IMR-90 (cell line): ENCODE data around the gene KIF3A. TPM values are rescaled to one million over a fixed set of nuclear protein-coding genes. Genes with fewer than 3 reads are reported as not detected.

ENCODE experiments used
- ATAC-seq: fragments of 200-7000 bp; cut with Tn5 transposase; 2 replicates; pipeline ENCODE4 v1.9.1; 2020; ENCODE audit warnings: low read depth, mild to moderate bottlenecking, moderate library complexity
- BruUV-seq: library from RNA; stranded (reverse); fragments of 400-500 nt; replicated peaks from 2 replicates; lab custom pipeline; 2021; lab: Mats Ljungman, UMichigan
- CTCF ChIA-PET: fragments of 300-600 bp; formaldehyde crosslinking; extraction: SDS; loops from one replicate; lab custom pipeline; 2021; ENCODE audit warnings: antibody characterized with exemption; lab: Yijun Ruan, JAX
- POLR2A ChIA-PET: fragments of 300-600 bp; sonication (Branson Sonifier 250); formaldehyde crosslinking; loops from one replicate; lab custom pipeline; 2022; ENCODE audit warnings: antibody characterized with exemption; ENCODE audit not compliant: unreplicated experiment; lab: Charles Lee
- DNase-seq: peaks from one replicate; pipeline ENCODE4 v3.0.0; 2013
- H2AFZ ChIP-seq: replicated peaks from 2 replicates; pipeline ENCODE3; 2013; ENCODE audit warnings: low read length, mild to moderate bottlenecking; ENCODE audit not compliant: poor library complexity
- H2AK5ac ChIP-seq: 2 replicates; pipeline ENCODE4 v1.6.1; 2013; ENCODE audit warnings: low read depth, low read length, inconsistent platforms
- H2AK9ac ChIP-seq: replicated peaks from 2 replicates; pipeline ENCODE3; 2013; ENCODE audit warnings: mild to moderate bottlenecking, low read depth, low read length, moderate library complexity; ENCODE audit not compliant: poor library complexity
- H2BK120ac ChIP-seq: 2 replicates; pipeline ENCODE4 v1.6.1; 2013; ENCODE audit warnings: low read depth, low read length, inconsistent platforms
- H2BK15ac ChIP-seq: 3 replicates; pipeline ENCODE4 v1.6.1; 2013; ENCODE audit warnings: low read depth, low read length, inconsistent platforms
- H2BK20ac ChIP-seq: 2 replicates; pipeline ENCODE4 v1.6.1; 2013; ENCODE audit warnings: low read depth, mild to moderate bottlenecking, inconsistent platforms, low read length, moderate library complexity
- H2BK5ac ChIP-seq: 2 replicates; pipeline ENCODE4 v1.6.1; 2013; ENCODE audit warnings: mild to moderate bottlenecking, low read depth, low read length, inconsistent platforms; ENCODE audit not compliant: poor library complexity, severe bottlenecking
- H3K14ac ChIP-seq: replicated peaks from 2 replicates; pipeline ENCODE4 v1.6.1; 2013; ENCODE audit warnings: low read depth, low read length, inconsistent platforms
- H3K18ac ChIP-seq: 2 replicates; pipeline ENCODE4 v1.6.1; 2013; ENCODE audit warnings: low read depth, low read length, control low read depth
- H3K23ac ChIP-seq: 2 replicates; pipeline ENCODE4 v1.6.1; 2013; ENCODE audit warnings: low read depth, low read length, inconsistent platforms
- H3K27ac ChIP-seq: 2 replicates; pipeline ENCODE4 v1.5.1; 2013; ENCODE audit warnings: mild to moderate bottlenecking, control low read depth, low read length; ENCODE audit not compliant: insufficient read depth
- H3K27me3 ChIP-seq: 2 replicates; pipeline ENCODE4 v1.6.1; 2013; ENCODE audit warnings: low read length; ENCODE audit not compliant: control insufficient read depth, insufficient read depth
- H3K36me3 ChIP-seq: 2 replicates; pipeline ENCODE4 v1.6.1; 2013; ENCODE audit warnings: low read length, mixed read lengths; ENCODE audit not compliant: control insufficient read depth, insufficient read depth
- H3K4ac ChIP-seq: 2 replicates; pipeline ENCODE4 v1.6.1; 2013; ENCODE audit warnings: low read depth, low read length, inconsistent platforms
- H3K4me1 ChIP-seq: 2 replicates; pipeline ENCODE4 v1.6.1; 2013; ENCODE audit warnings: low read length, mixed read lengths; ENCODE audit not compliant: control insufficient read depth, insufficient read depth
- H3K4me2 ChIP-seq: 2 replicates; pipeline ENCODE4 v1.6.1; 2013; ENCODE audit warnings: low read depth, mild to moderate bottlenecking, control low read depth, low read length, moderate library complexity
- H3K4me3 ChIP-seq: 2 replicates; pipeline ENCODE4 v1.5.1; 2013; ENCODE audit warnings: low read depth, mild to moderate bottlenecking, control low read depth, low read length, moderate library complexity; ENCODE audit not compliant: insufficient read depth
- H3K56ac ChIP-seq: 2 replicates; pipeline ENCODE4 v1.6.1; 2013; ENCODE audit warnings: low read length, inconsistent platforms; ENCODE audit not compliant: insufficient read depth; ENCODE audit errors: extremely low read depth
- H3K79me1 ChIP-seq, 2 experiments: 2 replicates each; pipeline ENCODE4 v1.6.1; 2013; ENCODE audit warnings: low read length in 2 of 2, inconsistent platforms in 1 of 2, low read depth in 1 of 2
- H3K9ac ChIP-seq: 2 replicates; pipeline ENCODE4 v1.6.1; 2013; ENCODE audit warnings: low read depth, low read length, control low read depth
- H3K9me1 ChIP-seq: 2 replicates; pipeline ENCODE4 v1.6.1; 2013; ENCODE audit warnings: low read length, inconsistent platforms; ENCODE audit not compliant: insufficient read depth
- H3K9me3 ChIP-seq: 2 replicates; pipeline ENCODE4 v1.6.1; 2013; ENCODE audit warnings: low read length; ENCODE audit not compliant: control insufficient read depth, insufficient read depth
- H4K20me1 ChIP-seq: 2 replicates; pipeline ENCODE4 v1.6.1; 2013; ENCODE audit warnings: low read length, inconsistent platforms; ENCODE audit not compliant: insufficient read depth
- H4K5ac ChIP-seq: 2 replicates; pipeline ENCODE4 v1.6.1; 2013; ENCODE audit warnings: mild to moderate bottlenecking, low read depth, low read length, control low read depth
- H4K8ac ChIP-seq, 2 experiments: 2 replicates each; pipeline ENCODE4 v1.6.1; 2013; ENCODE audit warnings: low read depth in 2 of 2, low read length in 2 of 2, control low read depth in 1 of 2, inconsistent platforms in 1 of 2
- H4K91ac ChIP-seq: 2 replicates; pipeline ENCODE4 v1.6.1; 2013; ENCODE audit warnings: low read depth, low read length, inconsistent platforms; ENCODE audit not compliant: insufficient read depth
- BHLHE40 ChIP-seq: fragments of 150-350 bp; IDR thresholded peaks from 2 replicates; pipeline ENCODE4 v1.6.1; 2016; ENCODE audit warnings: mild to moderate bottlenecking, low read depth, low read length
- MAZ ChIP-seq: IDR thresholded peaks from 2 replicates; pipeline ENCODE4 v1.6.1; 2012; ENCODE audit warnings: low read depth, mild to moderate bottlenecking, low read length, improper control_type of control experiment, moderate library complexity, borderline replicate concordance
- RCOR1 ChIP-seq: IDR thresholded peaks from 2 replicates; pipeline ENCODE4 v1.6.1; 2012; ENCODE audit warnings: mild to moderate bottlenecking, low read length, improper control_type of control experiment; ENCODE audit not compliant: insufficient replicate concordance
- WGBS, 2 experiments: methylation state at CpG; one replicate each; pipeline versions ENCODE4 v1.1.5 to v1.1.7; 2013; ENCODE audit warnings: missing lambda C conversion rate in 2 of 2; ENCODE audit not compliant: insufficient read length in 1 of 2; ENCODE audit errors: extremely low coverage in 2 of 2; 5-methylcytosine and 5-hydroxymethylcytosine counted together
- dilution Hi-C: fragments of 300-500 bp; cut with HindIII; formaldehyde crosslinking; loops from one replicate; pipeline ENCODE4 v1.14.3; 2018; ENCODE audit warnings: low sequenced_read_pairs; ENCODE audit not compliant: unreplicated experiment
- in situ Hi-C: fragments of 300-500 bp; cut with MboI; formaldehyde crosslinking; loops from 3 replicates; pipeline ENCODE4 v1.14.3; 2019; ENCODE audit warnings: low sequenced_read_pairs, inconsistent platforms, mixed read lengths
- intact Hi-C: fragments of 100-400 bp; cut with micrococcal nuclease; formaldehyde crosslinking; loops from 2 replicates; pipeline ENCODE4 v1.10.0; 2022
- polyA plus RNA-seq, 3 experiments: library from polyadenylated mRNA; depleted of rRNA; stranded (reverse); fragments of >200 nt; gene quantifications; 2 replicates each; pipeline ENCODE4 v1.2.3, GENCODE V29; 2012; ENCODE audit warnings: low replicate concordance in 1 of 3
- total RNA-seq: library from RNA; depleted of rRNA; stranded (reverse); fragments of >200 nt; gene quantifications from 2 replicates; pipeline ENCODE4 v1.2.3, GENCODE V29; 2012
- TF ChIP-seq, protein P1 (sequence below): fragments of 150-350 bp; IDR thresholded peaks from 2 replicates; pipeline ENCODE4 v1.6.1; 2016; ENCODE audit warnings: low read depth, mild to moderate bottlenecking, low read length, moderate library complexity, borderline replicate concordance

The KIF3A gene
- total and polyA plus RNA-seq, 2 of the 4 experiments (the other 2 are of a cell fraction): 4.3 to 4.5 TPM

DNA sequence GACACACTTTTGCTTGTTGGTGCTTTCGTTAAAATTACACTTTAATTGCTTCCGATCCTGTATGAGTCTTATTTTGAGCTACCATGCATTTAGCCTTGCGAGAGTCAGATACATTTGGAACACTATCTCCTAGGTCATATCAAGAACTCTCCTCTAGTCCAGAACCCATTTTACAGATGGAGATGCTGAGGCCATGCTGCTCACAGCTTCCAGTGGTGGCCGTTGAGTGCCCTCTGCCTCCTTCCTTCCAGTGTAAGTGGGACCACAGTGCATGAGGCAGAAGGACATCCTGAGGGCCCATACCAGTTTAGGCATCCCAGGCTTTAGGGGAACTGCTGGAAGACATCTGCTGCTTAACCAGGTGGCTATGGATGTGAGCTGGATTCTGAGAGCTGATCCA is 16.8 kb upstream of the KIF3A start:
- Histone ChIP-seq H3K4me1 (peaks cover 2% of the 10 kb centered on the region; the same call in 1 of the 2 replicates), H4K91ac (no peak overlapping the region), H3K9me3 (no peaks in the 10 kb centered on the region), H3K9ac (no peak overlapping the region), H2AK9ac (no peak overlapping the region), H2BK5ac (no peak overlapping the region), H2AK5ac (no peak overlapping the region), H3K23ac (no peak overlapping the region), H3K36me3 (peaks cover 6% of the 10 kb centered on the region; the same call in 1 of the 2 replicates), H3K9me1 (no peaks in the 10 kb centered on the region), H4K20me1 (no peaks in the 10 kb centered on the region), H3K56ac (no peak overlapping the region), H3K27me3 (peaks cover 3% of the 10 kb centered on the region; the same call in 1 of the 2 replicates), H3K4me2 (no peak overlapping the region), H3K18ac (no peak overlapping the region), H2AFZ (no peak overlapping the region), H3K27ac (no peak overlapping the region), H3K79me1 (no peaks in the 10 kb centered on the region), H4K5ac (no peak overlapping the region), H3K4ac (no peak overlapping the region), H4K8ac (no peak overlapping the region), H2BK120ac (no peak overlapping the region), H2BK15ac (no peak overlapping the region), H2BK20ac (no peak overlapping the region), H3K14ac (no peak overlapping the region), H3K4me3 (no peak overlapping the region)
- no peak for ATAC-seq
- no TSS peak for BruUV-seq
- dilution Hi-C loops: no loop called here
- ChIA-PET CTCF (interaction anchor here (1.0 to 2.8 kb wide), 7 partner anchors 10 to 123 kb away, joined by 3 to 22 read pairs (median 4); no protein-coding TSS in a partner anchor), POLR2A (no interaction called here)
- in situ Hi-C loops: no loop called here
- intact Hi-C loops: no loop called here
- whole genome bisulfite sequencing, 2 experiments: 80% methylated on average over 1 of the region's 4 CpGs; no CpG with 5 or more reads in 1 of the 2 experiments
- DNase-seq: no peak
- TF ChIP-seq MAZ (no peak), BHLHE40 (no peak), RCOR1 (no peak)
- TF ChIP-seq, protein P1, sequence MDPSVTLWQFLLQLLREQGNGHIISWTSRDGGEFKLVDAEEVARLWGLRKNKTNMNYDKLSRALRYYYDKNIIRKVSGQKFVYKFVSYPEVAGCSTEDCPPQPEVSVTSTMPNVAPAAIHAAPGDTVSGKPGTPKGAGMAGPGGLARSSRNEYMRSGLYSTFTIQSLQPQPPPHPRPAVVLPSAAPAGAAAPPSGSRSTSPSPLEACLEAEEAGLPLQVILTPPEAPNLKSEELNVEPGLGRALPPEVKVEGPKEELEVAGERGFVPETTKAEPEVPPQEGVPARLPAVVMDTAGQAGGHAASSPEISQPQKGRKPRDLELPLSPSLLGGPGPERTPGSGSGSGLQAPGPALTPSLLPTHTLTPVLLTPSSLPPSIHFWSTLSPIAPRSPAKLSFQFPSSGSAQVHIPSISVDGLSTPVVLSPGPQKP: no peak
